GDM1 (cell line): ENCODE data around the gene TMEM250.

ENCODE experiments used
- DNase-seq: peaks from one replicate; lab custom pipeline; 2025; lab: John Stamatoyannopoulos, UW

The TMEM250 gene

DNA sequence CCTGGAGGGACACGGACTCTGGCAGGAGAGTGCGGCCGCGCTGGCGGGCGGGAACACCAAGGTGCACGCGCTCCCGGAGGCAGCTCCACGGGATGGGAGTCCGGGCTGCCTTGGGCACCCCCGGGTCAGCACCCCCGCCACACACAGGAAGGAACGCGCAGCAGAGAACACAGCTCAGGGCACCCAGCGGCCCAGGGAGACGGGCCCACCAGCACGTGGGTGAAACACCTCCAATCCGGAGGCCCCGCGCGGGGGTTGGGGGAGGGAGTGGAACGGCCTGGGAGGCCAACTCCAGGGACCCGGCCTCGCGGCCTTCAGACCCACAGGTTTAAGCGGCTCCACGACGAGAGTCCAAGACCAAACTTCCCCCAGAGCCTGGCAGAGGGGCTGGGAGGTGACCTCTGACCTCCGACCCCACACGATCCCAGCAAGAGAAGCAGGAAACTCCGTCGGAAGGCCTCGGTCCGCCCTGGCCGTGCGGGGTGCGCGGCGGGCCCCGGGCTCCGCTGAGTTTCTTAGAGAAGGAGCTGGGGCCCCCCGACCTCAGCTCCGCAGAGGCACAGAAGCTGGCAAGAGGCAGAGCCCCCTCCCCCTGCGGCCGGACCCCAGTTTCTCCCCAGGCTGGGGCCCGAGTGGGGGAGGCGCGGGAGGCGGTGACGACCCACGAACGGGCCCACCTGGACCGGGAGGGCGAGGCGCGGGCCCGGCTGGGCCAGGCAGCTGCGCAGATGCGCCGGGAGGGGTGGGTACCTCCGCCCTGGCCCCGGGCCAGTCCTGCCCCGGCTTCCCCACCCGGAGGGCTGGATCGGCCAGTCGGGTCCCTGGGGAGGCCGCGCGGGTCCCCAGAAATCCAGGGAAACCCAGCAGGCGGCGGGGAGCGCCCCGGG, 24.4 kb downstream of the TMEM250 start:
- DNase-seq: no peak

DNA sequence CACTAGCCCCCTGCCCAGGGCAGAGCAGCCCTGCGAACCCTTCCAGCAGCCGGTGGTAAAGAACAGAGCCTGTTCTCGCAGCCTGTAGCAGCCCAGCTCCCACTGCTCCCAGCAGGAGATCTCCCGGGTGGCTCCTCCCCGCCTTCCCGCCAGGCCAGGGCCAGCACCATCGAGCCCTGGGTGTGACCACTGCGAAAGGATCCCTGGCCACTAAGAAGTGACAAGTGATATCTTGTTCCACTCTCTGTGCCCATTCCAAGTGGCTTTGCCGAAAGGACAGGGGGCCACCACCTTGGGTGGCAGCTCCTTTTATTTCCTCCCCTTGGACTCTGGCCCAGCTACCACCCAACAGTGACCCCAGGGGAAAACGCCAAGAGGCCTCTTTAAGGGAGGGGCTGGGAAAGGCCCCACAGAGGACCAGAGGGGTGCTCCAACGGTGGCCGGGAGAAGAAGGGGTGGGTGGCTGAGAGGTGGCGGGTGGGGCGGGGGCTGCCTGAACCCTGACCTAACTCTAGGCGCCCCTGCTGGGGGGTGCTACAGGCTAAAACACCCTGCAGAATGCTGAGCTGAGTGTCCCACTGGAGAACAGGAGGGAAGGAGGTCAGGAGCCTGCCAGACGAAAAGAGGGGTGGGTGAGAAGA, 25.2 kb downstream of the TMEM250 start:
- DNase-seq: no peak

DNA sequence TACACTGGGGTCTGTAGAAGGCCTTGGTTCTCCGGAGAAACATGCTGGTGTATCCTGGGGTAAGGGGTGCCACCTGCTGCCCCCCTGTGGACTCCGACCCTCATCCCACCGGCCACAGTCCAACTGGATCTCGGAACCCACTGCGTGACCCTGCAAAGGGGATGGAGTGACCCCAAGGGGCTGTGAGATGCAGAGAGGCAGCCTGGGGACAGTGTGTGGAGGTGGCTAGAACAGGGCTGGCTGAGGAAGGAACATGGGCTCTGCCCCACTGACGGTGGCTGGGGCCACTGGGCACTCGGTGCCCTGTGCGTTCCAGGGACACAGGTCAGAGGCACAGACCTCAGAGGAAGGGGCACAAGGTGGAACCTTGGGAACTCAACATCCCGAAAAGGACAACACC, 25.9 kb downstream of the TMEM250 start:
- DNase-seq: no peak

DNA sequence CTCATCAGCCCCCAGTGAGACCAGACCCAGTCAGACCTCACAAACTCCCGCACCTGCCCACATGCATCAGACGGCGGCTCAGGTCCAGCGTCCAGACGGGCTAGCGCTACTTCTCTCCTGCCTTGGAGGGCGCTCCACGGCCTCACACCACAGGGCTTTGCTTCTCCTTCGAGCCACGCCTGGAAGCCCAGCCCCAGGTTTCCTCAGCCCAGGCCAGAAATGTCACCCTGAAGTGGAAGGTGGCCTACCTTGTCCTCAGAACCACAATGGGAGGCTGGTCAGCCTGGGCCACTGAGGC, 26.4 kb downstream of the TMEM250 start:
- DNase-seq: no peak

DNA sequence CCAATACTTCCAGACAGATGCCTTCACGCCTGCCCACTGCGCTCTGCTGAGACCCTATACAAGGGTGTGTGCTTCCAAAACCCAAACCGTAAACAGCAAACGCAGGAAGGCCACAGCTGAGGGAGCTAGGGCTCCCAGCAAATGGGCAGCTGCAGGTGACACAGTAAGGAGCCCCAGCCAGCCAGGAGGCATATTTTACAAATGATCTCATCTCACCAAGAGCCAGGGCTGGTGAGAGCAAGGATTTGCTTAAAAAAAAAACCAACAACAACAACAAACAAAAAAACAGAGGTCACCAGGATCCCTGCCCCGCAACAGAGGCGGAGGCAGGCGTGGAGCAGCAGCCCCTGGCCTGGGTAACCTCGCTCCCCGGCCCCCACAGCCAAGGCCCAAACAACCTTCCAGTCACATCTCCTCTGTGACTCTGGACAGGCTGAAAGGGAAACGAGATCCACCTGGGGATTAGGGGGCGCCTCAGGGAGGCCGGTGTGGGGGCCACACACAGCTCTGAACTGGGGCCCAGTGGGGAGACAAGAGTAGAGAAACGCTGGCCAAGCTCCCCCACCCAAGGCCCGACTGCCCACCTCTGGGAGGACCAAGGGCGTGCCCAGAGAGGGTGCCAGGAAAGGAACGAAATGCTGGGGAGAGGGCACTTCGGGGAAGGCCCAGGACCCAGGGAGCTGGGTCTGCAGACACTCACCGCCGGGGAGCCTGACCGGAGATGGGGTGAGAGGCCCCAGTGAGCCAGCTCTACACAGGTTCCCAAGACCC, 26.9 kb downstream of the TMEM250 start:
- DNase-seq: no peak

DNA sequence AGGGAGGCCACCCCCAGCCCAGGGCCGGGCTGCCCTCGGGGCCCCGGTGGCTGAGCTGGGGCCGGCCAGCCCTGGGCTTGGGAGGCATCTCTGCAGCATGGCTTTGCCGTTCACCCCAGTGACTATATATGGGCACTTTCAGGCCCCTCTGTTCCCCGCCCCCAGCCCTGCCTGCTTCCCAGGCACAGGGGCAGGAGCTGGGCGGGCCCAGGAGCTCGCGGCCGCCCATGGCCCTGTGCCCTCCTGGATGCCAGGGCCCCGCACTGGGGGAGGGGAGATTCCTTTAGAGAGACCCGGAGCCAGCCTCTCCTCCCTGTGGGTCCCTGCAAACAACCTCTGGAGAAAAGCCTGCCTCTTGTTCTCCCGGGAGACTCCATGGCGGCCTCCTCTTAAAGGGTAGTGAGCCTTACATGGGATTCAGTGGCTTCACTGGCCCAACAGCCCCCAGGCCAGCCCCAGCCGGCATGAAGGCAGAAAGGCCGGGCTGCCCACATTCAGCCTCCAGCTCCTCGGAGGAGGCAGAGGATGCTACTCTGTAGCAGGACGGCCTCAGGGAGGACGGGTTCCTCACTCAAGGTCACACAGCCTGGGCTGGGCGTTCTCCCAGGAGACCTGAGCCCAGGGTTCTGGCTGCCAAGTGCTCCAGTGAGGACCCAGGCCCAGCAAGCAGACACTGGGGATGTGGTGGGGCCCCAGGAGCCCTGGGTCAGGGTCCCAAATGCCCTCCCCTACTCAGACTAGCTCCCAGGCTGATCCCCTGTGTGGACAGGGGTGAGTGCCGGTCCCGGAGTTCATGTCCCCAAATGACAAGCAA, 27.7 kb downstream of the TMEM250 start:
- DNase-seq: no peak

DNA sequence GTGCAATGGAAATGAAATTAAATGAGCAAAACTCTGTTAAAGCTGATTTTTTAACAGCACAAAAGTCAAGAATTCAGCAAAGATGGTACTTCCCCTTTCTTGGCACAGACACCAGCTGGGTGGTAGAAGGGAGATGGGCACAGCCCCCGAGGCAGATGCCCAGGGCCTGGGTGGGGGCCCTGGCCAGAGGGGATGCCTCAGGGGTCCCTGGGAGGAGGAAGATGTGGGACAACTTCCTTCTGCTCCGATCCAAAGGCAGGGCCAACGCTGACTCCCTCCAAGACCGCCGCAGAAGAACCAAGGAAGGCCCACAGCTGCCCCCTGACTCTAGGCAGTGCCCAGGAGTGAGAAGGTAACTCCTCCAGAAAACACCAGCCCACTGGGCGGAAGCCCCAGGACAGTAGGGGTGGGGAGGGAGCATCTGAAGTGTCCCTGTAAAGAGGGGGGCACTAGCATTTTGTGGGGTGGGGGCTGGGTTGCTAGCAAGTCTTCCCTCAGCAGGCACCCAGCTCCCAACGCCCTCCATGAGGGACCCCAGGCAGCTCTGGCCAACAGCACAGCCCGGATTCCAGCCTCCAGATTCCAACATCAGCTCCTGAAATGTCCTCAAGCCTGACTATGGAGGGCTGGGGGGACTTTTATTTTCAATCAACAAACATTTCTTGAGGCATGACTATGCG, 28.5 kb downstream of the TMEM250 start:
- DNase-seq: no peak

DNA sequence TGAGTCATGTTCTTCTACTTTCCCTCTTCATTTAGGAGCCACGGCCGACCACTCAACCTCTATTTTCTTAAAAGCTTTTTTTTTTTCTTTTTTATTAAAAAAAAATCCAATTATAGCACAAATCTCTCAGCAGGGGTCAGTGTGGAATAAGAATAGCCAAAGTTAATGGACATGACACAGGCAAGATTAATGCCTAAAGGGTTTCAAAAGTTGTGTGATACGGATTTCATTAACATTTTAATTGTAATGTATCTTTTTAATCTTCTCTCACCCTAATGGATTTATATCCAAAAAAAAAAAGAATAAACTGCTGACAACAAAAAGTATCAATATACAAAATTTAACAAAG, 29.0 kb downstream of the TMEM250 start:
- DNase-seq: no peak

DNA sequence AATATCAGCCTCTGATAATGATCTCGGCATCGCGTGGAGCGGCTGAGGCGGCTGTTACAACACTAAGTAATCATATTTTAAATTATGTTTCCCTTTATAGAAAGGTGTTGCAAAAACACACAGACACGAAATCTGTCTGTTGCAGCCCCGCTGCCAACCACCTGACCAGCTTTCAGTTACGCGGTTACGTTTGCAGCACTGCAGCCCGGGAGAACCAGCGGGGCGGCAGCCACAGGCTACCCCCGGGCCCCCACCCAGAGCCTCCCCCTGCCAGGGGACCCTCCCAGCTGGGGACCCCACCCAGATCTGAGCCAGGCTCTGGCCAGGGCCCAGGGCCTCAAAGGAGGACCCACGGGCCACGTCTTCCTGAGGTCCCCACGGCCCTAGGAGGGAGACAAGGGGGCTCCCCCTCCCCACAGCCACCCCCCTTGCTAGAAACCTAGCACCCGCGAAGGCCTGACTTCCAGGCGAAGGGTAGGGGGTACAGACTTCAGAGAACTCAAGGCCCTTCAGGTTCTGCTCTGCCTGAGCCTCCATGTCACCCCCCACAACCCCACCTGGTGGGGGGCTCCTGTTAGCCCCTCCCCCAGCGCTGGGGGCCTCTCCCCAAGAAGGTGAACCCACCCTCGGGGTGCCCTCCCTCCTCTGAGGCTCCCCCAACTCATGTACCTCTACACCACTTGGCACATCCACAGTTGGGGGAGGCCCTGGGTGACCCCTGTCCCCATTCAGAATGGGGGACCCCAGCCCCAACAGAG, 29.6 kb downstream of the TMEM250 start:
- DNase-seq: no peak

DNA sequence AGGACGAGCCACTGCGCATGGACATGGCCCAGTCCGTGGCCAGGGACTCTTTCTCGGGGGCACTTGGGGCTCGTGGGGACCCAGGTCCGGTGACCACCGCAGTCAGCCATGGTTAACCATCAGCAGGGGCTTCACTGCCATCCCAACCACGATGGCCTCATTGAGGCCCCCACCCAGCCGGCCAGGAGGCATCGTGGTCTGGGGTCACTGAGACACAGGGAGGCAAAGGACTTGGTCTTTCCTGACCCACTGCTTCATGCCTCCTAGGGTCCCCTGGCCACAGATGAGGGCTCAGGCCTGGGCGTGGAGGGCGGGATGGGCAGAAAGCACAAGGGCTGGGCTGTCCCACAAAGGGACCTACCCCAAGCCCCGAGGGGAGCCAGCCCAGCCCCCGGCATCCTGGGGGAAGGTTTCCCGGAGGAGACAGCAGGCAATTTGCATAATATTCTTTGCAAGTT, 30.2 kb downstream of the TMEM250 start:
- DNase-seq: no peak

DNA sequence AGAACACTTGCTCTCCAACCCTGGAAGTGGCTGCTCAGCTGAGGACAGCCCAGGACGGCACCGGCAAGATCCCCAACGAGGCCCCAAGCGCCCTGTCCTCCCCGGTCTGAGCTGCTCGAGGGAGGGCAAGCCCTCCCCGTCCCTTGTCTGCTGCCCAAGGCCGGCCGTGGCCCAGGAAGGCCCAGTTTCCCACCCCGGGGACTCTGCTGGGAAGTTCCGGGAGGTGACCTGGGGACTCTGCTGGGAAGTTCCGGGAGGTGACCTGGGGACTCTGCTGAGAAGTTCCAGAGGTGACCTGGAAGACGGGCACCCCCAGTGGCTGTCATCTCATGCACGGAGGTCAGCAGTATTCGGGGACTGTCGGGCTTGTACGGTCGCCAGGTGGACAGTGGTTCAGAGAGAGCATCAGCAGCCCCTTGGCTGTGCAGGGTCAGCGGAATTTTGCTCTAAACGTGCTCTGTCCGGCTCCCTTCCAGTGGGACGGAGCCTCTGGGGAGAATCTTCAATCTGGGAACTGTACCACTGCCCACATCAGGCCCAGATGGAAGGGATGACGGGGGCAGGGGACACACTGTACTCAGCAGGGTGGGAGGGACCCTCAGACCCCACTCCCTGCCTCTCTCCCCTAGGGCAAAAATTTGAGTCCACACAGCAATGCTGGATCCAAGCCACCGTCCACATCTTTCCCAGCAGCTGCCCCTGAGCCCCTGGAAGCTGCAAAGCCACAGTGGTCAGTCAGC, 30.8 kb downstream of the TMEM250 start:
- no peak for DNase-seq

DNA sequence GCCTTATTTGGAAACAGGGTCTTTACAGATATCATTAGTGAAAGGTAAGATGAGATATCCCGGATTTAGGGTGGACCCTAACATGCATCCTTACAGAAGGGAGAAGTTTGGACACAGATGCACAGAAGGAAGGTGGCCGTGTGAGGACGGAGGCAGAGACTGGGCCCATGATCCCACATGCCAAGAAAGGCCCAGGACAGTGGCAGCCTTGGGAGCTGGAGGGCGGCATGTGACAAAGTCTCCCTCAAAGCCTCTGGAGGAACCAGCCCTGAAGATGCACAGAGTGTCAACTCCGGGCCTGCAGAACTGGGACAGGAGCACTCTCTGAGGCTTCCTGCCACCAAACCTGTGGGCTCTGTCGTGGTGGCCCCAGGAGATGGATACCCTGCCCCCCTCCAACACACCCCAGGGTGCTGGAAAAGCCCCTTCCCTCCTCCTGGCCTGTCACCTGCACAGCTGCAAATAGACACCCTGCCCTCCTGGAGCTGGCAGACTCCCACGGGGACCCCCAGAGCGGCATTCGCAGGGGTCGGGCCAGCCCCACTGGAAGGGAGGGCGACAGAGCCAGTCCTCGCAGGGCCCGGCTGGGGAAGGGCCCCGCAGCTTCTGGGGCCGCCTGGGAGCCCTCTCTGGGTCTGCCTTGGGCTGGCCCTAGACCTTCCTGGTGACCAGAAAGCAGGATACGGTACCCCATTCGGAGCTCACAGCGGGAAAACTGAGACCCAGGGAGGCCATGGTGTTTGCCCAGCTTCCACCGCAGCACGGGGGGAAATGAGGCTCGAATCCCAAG, 31.5 kb downstream of the TMEM250 start:
- DNase-seq: no peak

DNA sequence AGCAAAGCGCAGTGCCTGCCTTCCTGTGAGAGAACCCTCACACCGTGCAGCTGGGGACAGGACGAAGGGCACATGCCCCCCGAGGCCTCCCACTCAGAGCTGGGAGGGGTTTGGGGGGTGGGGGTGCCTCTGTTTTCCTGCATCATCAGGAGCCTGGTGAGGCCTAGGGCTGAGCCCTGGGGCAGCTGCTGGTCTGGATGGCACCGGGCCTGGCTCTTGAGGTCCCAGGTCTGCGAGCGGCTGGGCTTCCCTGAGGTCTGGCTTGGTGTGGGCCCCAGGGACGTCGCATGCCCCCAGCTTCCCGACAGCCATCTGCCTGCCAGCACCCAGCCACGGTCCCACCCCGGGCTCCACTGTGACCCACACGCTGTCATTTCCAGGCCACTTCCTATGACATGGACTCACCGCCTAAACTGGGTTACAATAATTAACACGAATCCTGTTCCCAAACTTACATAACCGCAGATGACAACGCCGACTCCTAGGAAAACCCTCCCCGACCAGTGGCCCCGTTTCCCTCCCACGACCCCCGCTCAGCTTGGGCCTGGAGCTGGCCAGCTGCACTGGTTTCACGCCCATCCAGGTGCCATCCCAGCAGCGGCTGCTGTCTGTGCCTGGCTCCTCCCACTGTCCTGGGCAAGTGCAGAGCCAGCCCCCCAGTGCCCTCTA, 32.3 kb downstream of the TMEM250 start:
- no peak for DNase-seq

DNA sequence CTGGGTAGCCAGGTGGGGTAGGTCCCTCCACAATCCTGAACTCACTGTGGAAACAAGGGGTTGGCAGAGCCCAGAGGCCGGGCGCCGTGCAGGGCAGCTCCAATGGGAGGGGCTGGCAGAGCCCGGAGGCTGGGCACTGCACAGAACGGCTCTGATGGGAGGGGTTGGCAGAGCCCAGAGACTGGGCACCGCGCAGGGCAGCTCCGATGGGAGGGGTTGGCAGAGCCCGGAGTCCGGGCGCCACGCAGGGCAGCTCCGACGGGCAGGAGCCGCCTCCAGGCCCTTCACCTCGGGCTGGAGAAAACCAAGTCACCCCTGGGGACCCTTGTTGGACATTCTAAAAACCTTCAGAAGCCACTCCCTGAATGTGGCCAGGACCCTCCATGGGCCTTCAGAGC, 32.9 kb downstream of the TMEM250 start:
- no peak for DNase-seq

DNA sequence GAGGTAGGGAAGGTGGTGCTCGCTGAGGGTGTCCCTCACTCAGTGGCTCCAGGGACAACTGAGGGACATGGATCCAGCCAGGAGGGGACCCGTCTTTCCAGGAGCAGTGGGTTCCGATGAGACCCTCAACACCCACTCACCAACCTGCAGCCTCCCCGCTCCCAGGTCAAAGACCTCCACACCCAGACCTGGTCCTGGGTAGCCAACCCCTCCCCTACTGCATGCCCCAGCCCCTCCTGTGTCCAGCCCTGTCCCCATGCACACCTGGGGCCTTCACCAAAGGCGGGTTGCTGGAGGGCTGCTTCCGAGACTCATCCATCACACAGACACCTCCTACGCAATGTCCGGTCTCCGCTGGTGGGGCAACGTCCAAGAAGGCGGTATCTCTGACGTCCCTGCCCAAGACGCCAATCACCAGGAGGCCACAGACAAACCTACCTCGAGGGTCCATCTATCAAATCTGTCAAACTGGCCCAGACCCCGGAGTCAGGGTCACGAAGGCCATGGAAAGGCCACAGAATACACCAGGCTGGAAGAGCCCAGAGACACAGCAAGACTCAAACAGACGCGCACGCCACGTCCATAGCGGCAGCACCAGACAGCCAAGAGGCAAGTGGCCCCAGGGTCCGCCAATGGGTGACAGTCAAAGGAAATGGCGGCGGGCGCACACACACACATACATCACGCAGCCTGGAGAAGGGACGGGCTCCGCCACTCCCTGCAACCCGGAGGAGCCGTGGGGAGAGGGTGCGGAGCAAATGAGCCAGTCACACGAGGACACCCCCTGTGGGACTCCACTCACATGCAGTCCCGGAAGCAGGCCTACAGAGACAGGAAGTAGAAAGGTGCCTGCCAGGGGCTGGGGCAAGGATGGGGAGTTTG, 34.4 kb downstream of the TMEM250 start:
- no peak for DNase-seq

DNA sequence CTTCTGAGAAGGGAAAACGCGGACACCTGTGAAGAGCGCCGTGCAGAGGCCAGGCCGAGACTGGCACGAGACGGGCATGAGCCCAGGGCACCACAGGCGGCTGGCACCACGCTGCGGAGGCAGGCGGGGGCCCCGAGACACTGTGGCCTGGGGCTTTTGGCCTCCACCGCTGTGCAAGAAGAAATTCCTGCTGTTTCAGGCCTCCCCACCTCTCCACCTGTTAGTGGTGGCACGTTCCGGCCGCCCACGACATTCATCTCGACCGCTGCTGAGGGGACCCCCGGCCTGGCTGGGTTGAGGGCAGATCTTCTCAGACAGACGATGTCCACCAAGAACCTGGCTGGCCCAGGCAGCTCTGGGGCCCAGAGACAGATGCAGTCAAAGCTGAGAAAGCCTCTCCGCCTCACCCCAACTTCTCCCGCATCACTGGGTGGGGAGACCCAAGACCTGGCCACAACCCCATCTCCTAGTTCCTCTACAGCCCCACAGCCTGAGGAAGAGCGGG, 35.1 kb downstream of the TMEM250 start:
- no peak for DNase-seq
